Mucosa of rectum (tissue), 2 donors: ENCODE results near the gene FAM171A2.

Source experiments
- H3K27ac ChIP-seq, 2 donors: one replicate each; pipeline ENCODE4 v1.7.0; 2013; ENCODE audit warnings: inconsistent platforms in 2 of 2, low read depth in 2 of 2, low read length in 2 of 2
- H3K27me3 ChIP-seq, 2 donors: one replicate each; pipeline ENCODE4 v1.7.0; 2013; ENCODE audit warnings: low read length in 2 of 2; ENCODE audit not compliant: control insufficient read depth in 2 of 2, insufficient read depth in 2 of 2
- H3K36me3 ChIP-seq, 2 donors: one replicate each; pipeline ENCODE4 v1.7.0; 2013; ENCODE audit warnings: low read length in 2 of 2; ENCODE audit not compliant: control insufficient read depth in 2 of 2, insufficient read depth in 2 of 2
- H3K4me1 ChIP-seq, 2 donors: one replicate each; pipeline ENCODE4 v1.7.0; 2013; ENCODE audit warnings: low read length in 2 of 2, mild to moderate bottlenecking in 1 of 2; ENCODE audit not compliant: control insufficient read depth in 2 of 2, insufficient read depth in 2 of 2
- H3K4me3 ChIP-seq, 2 donors: one replicate each; pipeline ENCODE4 v1.7.0; 2013; ENCODE audit warnings: low read length in 2 of 2
- H3K9ac ChIP-seq, 2 donors: one replicate each; pipeline ENCODE4 v1.7.0; 2013; ENCODE audit warnings: low read length in 2 of 2, low read depth in 1 of 2, mild to moderate bottlenecking in 1 of 2
- H3K9me3 ChIP-seq, 2 donors: one replicate each; pipeline ENCODE4 v1.7.0; 2013; ENCODE audit warnings: low read length in 2 of 2; ENCODE audit not compliant: control insufficient read depth in 2 of 2
- donor health status: healthy.
- donor health status: Normal muscosa, but diverticular disease.

Gene FAM171A2

GRCh38 chr17:44353672-44354331 is 9.9 kb downstream of the FAM171A2 start:
- H3K9ac ChIP-seq = no peak overlapping the region
- H3K36me3 ChIP-seq = peaks cover 33 to 38% of the 10 kb centered on the region in 2 donors
- no peaks in the 10 kb centered on the region for H3K9me3 ChIP-seq
- peaks cover 0 to 3% of the 10 kb centered on the region in 2 donors for H3K27me3 ChIP-seq
- H3K27ac ChIP-seq = no peak overlapping the region
- H3K4me1 ChIP-seq = no peaks in the 10 kb centered on the region
- H3K4me3 ChIP-seq = peak overlapping the region; percentile 43 to 44

GRCh38 chr17:44352828-44353671 is 10.6 kb downstream of the FAM171A2 start:
- Histone ChIP-seq H3K9me3 (no peaks in the 10 kb centered on the region), H3K4me1 (no peaks in the 10 kb centered on the region), H3K27ac (no peak overlapping the region), H3K36me3 (peaks cover 33 to 39% of the 10 kb centered on the region in 2 donors), H3K4me3 (peak overlapping the region; percentile 20 to 43), H3K9ac (no peak overlapping the region), H3K27me3 (no peaks in the 10 kb centered on the region)

GRCh38 chr17:44351961-44352827 is 11.5 kb downstream of the FAM171A2 start:
- Histone ChIP-seq H3K9me3 (no peaks in the 10 kb centered on the region), H3K27me3 (no peaks in the 10 kb centered on the region), H3K27ac (no peak overlapping the region), H3K36me3 (peaks cover 33 to 39% of the 10 kb centered on the region in 2 donors), H3K4me3 (no peak overlapping the region), H3K4me1 (no peaks in the 10 kb centered on the region), H3K9ac (no peak overlapping the region)

GRCh38 chr17:44351464-44351863 is 12.2 kb downstream of the FAM171A2 start:
- peaks cover 33 to 39% of the 10 kb centered on the region in 2 donors for H3K36me3 ChIP-seq
- H3K9me3 ChIP-seq = no peaks in the 10 kb centered on the region
- H3K27ac ChIP-seq = no peak overlapping the region
- H3K4me3 ChIP-seq = no peak overlapping the region
- H3K4me1 ChIP-seq = peaks cover under 1 to 3% of the 10 kb centered on the region in 2 donors
- H3K27me3 ChIP-seq = no peaks in the 10 kb centered on the region
- no peak overlapping the region for H3K9ac ChIP-seq

- Histone ChIP-seq H3K36me3 (peaks cover 33 to 39% of the 10 kb centered on the region in 2 donors), H3K9me3 (no peaks in the 10 kb centered on the region), H3K27ac (no peak overlapping the region), H3K4me3 (no peak overlapping the region), H3K9ac (no peak overlapping the region), H3K27me3 (no peaks in the 10 kb centered on the region), H3K4me1 (peaks cover 7 to 9% of the 10 kb centered on the region in 2 donors)
Observed at GRCh38 chr17:44350733-44351226, 12.9 kb downstream of the FAM171A2 start.

GRCh38 chr17:44349553-44350070 is 14.0 kb downstream of the FAM171A2 start:
- H3K4me1 ChIP-seq = peaks cover 11% of the 10 kb centered on the region in 2 donors
- H3K36me3 ChIP-seq = peaks cover 33 to 39% of the 10 kb centered on the region in 2 donors
- no peak overlapping the region for H3K27ac ChIP-seq
- no peaks in the 10 kb centered on the region for H3K27me3 ChIP-seq
- H3K4me3 ChIP-seq = no peak overlapping the region
- no peaks in the 10 kb centered on the region for H3K9me3 ChIP-seq
- no peak overlapping the region for H3K9ac ChIP-seq

- H3K27ac ChIP-seq = no peak overlapping the region
- peaks cover 33 to 39% of the 10 kb centered on the region in 2 donors for H3K36me3 ChIP-seq
- H3K9me3 ChIP-seq = no peaks in the 10 kb centered on the region
- H3K9ac ChIP-seq = no peak overlapping the region
- no peaks in the 10 kb centered on the region for H3K27me3 ChIP-seq
- no peak overlapping the region for H3K4me3 ChIP-seq
- peaks cover 11% of the 10 kb centered on the region in 2 donors for H3K4me1 ChIP-seq
Observed at GRCh38 chr17:44348988-44349364, 14.7 kb downstream of the FAM171A2 start.

GRCh38 chr17:44348234-44348987 is 15.2 kb downstream of the FAM171A2 start:
- peaks cover 11% of the 10 kb centered on the region in 2 donors for H3K4me1 ChIP-seq

More at GRCh38 chr17:44348234-44348987, 15.2 kb downstream of the FAM171A2 start:
- Histone ChIP-seq H3K4me3 (no peak overlapping the region), H3K9me3 (no peaks in the 10 kb centered on the region), H3K27ac (no peak overlapping the region), H3K36me3 (peaks cover 33 to 39% of the 10 kb centered on the region in 2 donors), H3K9ac (no peak overlapping the region), H3K27me3 (no peaks in the 10 kb centered on the region)
